Lower leg skin (tissue), 3 donors: ENCODE results near the gene AGMAT.

ENCODE experiments used
- POLR2A ChIP-seq, 2 donors: fragments of 450-650 bp; IDR thresholded peaks; one replicate each; pipeline ENCODE4 v1.6.1; 2016 to 2017; ENCODE audit warnings: antibody characterized with exemption in 2 of 2, mild to moderate bottlenecking in 1 of 2, moderate library complexity in 1 of 2
- TF ChIP-seq, protein P1 (sequence below), 3 donors: fragments of 450-650 bp; IDR thresholded peaks; one replicate each; pipeline ENCODE4 v1.5.1; 2016; ENCODE audit warnings: antibody characterized with exemption in 3 of 3, mild to moderate bottlenecking in 3 of 3, moderate library complexity in 2 of 3

DNA sequence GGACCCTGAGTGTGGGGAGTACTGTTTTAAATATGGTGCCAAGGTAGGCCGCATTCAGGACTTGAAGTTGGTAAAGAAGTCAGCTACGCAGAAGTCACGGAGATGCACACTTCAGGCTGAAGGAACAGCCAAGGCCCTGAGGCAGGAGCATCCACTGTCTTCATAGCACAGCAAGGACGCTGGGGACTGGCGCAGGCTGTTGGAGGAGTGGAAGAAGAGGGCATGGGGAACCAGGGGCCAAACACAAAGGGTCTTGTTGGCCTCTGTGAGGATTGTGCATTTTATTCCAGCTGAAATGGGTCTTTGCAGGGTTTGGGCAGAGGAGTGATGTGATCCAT, 41.6 kb downstream of the AGMAT start:
- TF ChIP-seq POLR2A (IDR thresholded peaks at IDR 0.05): no peak
- TF ChIP-seq, protein P1, sequence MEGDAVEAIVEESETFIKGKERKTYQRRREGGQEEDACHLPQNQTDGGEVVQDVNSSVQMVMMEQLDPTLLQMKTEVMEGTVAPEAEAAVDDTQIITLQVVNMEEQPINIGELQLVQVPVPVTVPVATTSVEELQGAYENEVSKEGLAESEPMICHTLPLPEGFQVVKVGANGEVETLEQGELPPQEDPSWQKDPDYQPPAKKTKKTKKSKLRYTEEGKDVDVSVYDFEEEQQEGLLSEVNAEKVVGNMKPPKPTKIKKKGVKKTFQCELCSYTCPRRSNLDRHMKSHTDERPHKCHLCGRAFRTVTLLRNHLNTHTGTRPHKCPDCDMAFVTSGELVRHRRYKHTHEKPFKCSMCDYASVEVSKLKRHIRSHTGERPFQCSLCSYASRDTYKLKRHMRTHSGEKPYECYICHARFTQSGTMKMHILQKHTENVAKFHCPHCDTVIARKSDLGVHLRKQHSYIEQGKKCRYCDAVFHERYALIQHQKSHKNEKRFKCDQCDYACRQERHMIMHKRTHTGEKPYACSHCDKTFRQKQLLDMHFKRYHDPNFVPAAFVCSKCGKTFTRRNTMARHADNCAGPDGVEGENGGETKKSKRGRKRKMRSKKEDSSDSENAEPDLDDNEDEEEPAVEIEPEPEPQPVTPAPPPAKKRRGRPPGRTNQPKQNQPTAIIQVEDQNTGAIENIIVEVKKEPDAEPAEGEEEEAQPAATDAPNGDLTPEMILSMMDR (IDR thresholded peaks at IDR 0.05): no peak
